Neuronal stem cell (in vitro differentiated cells): ENCODE measurements around the gene AARS1. TPM values are rescaled to one million over a fixed set of nuclear protein-coding genes. Genes with fewer than 3 reads are reported as not detected.
"Not testable (repeated sequence)": the region's sequence is repeated elsewhere in the genome, so short reads cannot be mapped to it uniquely, and the experiment has no call there.

Experiments used
- DNase-seq: peaks from one replicate; pipeline ENCODE4 v3.0.0-alpha.2; 2013; ENCODE audit warnings: low spot score
- H2AFZ ChIP-seq: one replicate; pipeline ENCODE4 v1.6.1; 2013; ENCODE audit warnings: mild to moderate bottlenecking, low read length, inconsistent platforms
- H2AK5ac ChIP-seq: 2 replicates; pipeline ENCODE4 v1.6.1; 2013; ENCODE audit warnings: low read depth, mild to moderate bottlenecking, inconsistent platforms, low read length, moderate library complexity, mixed read lengths
- H2BK120ac ChIP-seq: 2 replicates; pipeline ENCODE4 v1.6.1; 2013; ENCODE audit warnings: low read depth, mild to moderate bottlenecking, inconsistent platforms, low read length, moderate library complexity, mixed read lengths
- H2BK12ac ChIP-seq: one replicate; pipeline ENCODE4 v1.6.1; 2013; ENCODE audit warnings: low read length, inconsistent platforms
- H2BK15ac ChIP-seq: 2 replicates; pipeline ENCODE4 v1.6.1; 2013; ENCODE audit warnings: mild to moderate bottlenecking, low read length, inconsistent platforms, mixed read lengths
- H2BK5ac ChIP-seq: one replicate; pipeline ENCODE4 v1.6.1; 2013; ENCODE audit warnings: inconsistent platforms, mild to moderate bottlenecking, low read length, moderate library complexity
- H3K14ac ChIP-seq: one replicate; pipeline ENCODE4 v1.6.1; 2013; ENCODE audit warnings: low read length, inconsistent platforms
- H3K18ac ChIP-seq: 2 replicates; pipeline ENCODE4 v1.6.1; 2013; ENCODE audit warnings: low read length, inconsistent platforms
- H3K23ac ChIP-seq: 2 replicates; pipeline ENCODE4 v1.6.1; 2013; ENCODE audit warnings: low read depth, mild to moderate bottlenecking, mixed read lengths, low read length, inconsistent platforms; ENCODE audit not compliant: poor library complexity
- H3K27ac ChIP-seq: replicated peaks from 3 replicates; pipeline ENCODE4 v1.5.1; 2013; ENCODE audit warnings: low read length, inconsistent platforms
- H3K27me3 ChIP-seq, 3 experiments: 2 replicates each; pipeline ENCODE4 v1.6.1; 2013; ENCODE audit warnings: low read length in 3 of 3, mild to moderate bottlenecking in 2 of 3, inconsistent platforms in 1 of 3, low read depth in 1 of 3, mixed read lengths in 1 of 3, moderate library complexity in 1 of 3; ENCODE audit not compliant: control insufficient read depth in 3 of 3, insufficient read depth in 3 of 3
- H3K36me3 ChIP-seq, 2 donors: replicated peaks in 1 of 2; 2 replicates each; pipeline ENCODE4 v1.6.1; 2013; ENCODE audit warnings: low read length in 2 of 2; ENCODE audit not compliant: control insufficient read depth in 2 of 2, insufficient read depth in 2 of 2
- H3K4ac ChIP-seq: 2 replicates; pipeline ENCODE4 v1.6.1; 2013; ENCODE audit warnings: inconsistent platforms, mild to moderate bottlenecking, low read length, moderate library complexity
- H3K4me1 ChIP-seq, 2 donors: 1 replicate in 1 of 2; 2 replicates in 1 of 2; pipeline ENCODE4 v1.6.1; 2013; ENCODE audit warnings: low read length in 2 of 2, low read depth in 1 of 2; ENCODE audit not compliant: control insufficient read depth in 2 of 2, insufficient read depth in 1 of 2
- H3K4me2 ChIP-seq: one replicate; pipeline ENCODE4 v1.6.1; 2013; ENCODE audit warnings: mild to moderate bottlenecking, low read length, inconsistent platforms; ENCODE audit not compliant: insufficient read depth, poor library complexity, severe bottlenecking
- H3K4me3 ChIP-seq, 2 donors: 2 replicates each; pipeline ENCODE4 v1.5.1; 2013; ENCODE audit warnings: low read length in 2 of 2, mild to moderate bottlenecking in 2 of 2, inconsistent platforms in 1 of 2, moderate library complexity in 1 of 2
- H3K79me1 ChIP-seq: one replicate; pipeline ENCODE4 v1.6.1; 2013; ENCODE audit warnings: low read depth, mild to moderate bottlenecking, inconsistent platforms, low read length, moderate library complexity
- H3K9ac ChIP-seq: one replicate; pipeline ENCODE4 v1.6.1; 2013; ENCODE audit warnings: mild to moderate bottlenecking, low read depth, low read length, inconsistent platforms; ENCODE audit not compliant: poor library complexity
- H3K9me3 ChIP-seq, 2 donors: replicated peaks in 1 of 2; 2 replicates each; pipeline versions ENCODE3 to v1.6.1; 2013; ENCODE audit warnings: low read length in 2 of 2, mild to moderate bottlenecking in 2 of 2, inconsistent platforms in 1 of 2, low read depth in 1 of 2, mixed read lengths in 1 of 2, moderate library complexity in 1 of 2; ENCODE audit not compliant: control insufficient read depth in 2 of 2, insufficient read depth in 1 of 2
- H4K8ac ChIP-seq: one replicate; pipeline ENCODE4 v1.6.1; 2013; ENCODE audit warnings: low read depth, mild to moderate bottlenecking, inconsistent platforms, low read length, moderate library complexity
- H4K91ac ChIP-seq: one replicate; pipeline ENCODE4 v1.6.1; 2013; ENCODE audit warnings: low read length, low read depth, mild to moderate bottlenecking, inconsistent platforms; ENCODE audit not compliant: poor library complexity
- WGBS, 2 donors: extraction: QIAGEN DNeasy Blood & Tissue Kit; methylation state at CpG; one replicate each; pipeline ENCODE4 v1.1.7; 2013; ENCODE audit warnings: missing lambda C conversion rate in 2 of 2, mixed read lengths in 1 of 2; ENCODE audit not compliant: insufficient read length in 2 of 2, insufficient replicate concordance in 1 of 2; ENCODE audit errors: extremely low coverage in 2 of 2; 5-methylcytosine and 5-hydroxymethylcytosine counted together
- small RNA-seq: library from polyadenylated mRNA; stranded (forward); fragments of <200 nt; extraction: miRNeasy Mini kit (QIAGEN cat#:217004); gene quantifications from one replicate; pipeline ENCODE3, GENCODE V24; 2013; ENCODE audit not compliant: insufficient read depth

The AARS1 gene

DNA sequence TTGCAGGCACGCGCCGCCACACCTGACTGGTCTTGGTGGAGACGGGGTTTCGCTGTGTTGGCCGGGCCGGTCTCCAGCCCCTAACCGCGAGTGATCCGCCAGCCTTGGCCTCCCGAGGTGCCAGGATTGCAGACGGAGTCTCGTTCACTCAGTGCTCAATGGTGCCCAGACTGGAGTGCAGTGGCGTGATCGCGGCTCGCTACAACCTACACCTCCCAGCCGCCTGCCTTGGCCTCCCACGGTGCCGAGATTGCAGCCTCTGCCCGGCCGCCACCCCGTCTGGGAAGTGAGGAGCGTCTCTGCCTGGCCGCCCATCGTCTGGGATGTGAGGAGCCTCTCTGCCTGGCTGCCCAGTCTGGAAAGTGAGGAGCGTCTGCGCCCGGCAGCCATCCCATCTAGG lies 85.3 kb downstream of the AARS1 start:
- not testable (repeated sequence) for H2AK5ac ChIP-seq, H3K27ac ChIP-seq, H3K18ac ChIP-seq, H2AFZ ChIP-seq, H3K4ac ChIP-seq, H3K4me2 ChIP-seq, H3K4me3 ChIP-seq, H3K4me1 ChIP-seq, H4K8ac ChIP-seq, H3K79me1 ChIP-seq, H2BK12ac ChIP-seq, H2BK5ac ChIP-seq, H3K9ac ChIP-seq, DNase-seq, H4K91ac ChIP-seq, H2BK15ac ChIP-seq, H2BK120ac ChIP-seq, H3K27me3 ChIP-seq, H3K36me3 ChIP-seq, H3K23ac ChIP-seq, H3K14ac ChIP-seq, H3K9me3 ChIP-seq
- no CpG with 5 or more reads among the region's 29 CpGs for WGBS, 2 donors

DNA sequence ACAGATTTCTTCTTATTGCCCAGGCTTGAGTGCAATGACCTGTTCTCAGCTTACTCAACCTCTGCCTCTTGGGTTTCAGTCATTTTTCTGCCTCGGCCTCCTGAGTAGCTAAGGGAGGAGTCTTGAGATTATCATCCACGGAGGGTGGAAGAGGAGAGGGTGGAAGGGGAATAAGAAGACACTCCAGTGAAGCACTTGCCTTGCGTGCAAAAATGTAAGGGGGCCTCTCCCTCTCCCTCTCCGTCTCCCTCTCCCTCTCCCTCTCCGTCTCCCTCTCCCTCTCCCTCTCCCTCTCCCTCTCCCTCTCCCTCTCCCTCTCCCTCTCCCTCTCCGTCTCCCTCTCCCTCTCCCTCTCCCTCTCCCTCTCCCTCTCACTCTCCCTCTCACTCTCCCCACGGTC lies 85.8 kb downstream of the AARS1 start:
- H3K36me3 ChIP-seq, H3K27ac ChIP-seq, H3K23ac ChIP-seq, H4K8ac ChIP-seq, H3K9ac ChIP-seq, H3K27me3 ChIP-seq, H3K4ac ChIP-seq, H3K79me1 ChIP-seq, H3K18ac ChIP-seq, H3K14ac ChIP-seq, H2AFZ ChIP-seq, H2AK5ac ChIP-seq, H2BK5ac ChIP-seq, H2BK12ac ChIP-seq, H3K9me3 ChIP-seq, H3K4me2 ChIP-seq, H2BK15ac ChIP-seq, H3K4me3 ChIP-seq, DNase-seq, H3K4me1 ChIP-seq, H2BK120ac ChIP-seq, H4K91ac ChIP-seq: not testable (repeated sequence)
- no CpG with 5 or more reads among the region's 7 CpGs for WGBS, 2 donors

Small RNA genes lying within 50 kb of the gene (small RNA-seq; reads per million reads assigned to genes)
- gene AC009060.2 (not detected), gene RN7SL279P (not detected)
